ENCODE measurements around the gene VAC14.

GRCh38 chr16:70784692-70785555 lies 16.0 kb downstream of the VAC14 start:
- TF ChIP-seq, protein P1, sequence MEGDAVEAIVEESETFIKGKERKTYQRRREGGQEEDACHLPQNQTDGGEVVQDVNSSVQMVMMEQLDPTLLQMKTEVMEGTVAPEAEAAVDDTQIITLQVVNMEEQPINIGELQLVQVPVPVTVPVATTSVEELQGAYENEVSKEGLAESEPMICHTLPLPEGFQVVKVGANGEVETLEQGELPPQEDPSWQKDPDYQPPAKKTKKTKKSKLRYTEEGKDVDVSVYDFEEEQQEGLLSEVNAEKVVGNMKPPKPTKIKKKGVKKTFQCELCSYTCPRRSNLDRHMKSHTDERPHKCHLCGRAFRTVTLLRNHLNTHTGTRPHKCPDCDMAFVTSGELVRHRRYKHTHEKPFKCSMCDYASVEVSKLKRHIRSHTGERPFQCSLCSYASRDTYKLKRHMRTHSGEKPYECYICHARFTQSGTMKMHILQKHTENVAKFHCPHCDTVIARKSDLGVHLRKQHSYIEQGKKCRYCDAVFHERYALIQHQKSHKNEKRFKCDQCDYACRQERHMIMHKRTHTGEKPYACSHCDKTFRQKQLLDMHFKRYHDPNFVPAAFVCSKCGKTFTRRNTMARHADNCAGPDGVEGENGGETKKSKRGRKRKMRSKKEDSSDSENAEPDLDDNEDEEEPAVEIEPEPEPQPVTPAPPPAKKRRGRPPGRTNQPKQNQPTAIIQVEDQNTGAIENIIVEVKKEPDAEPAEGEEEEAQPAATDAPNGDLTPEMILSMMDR (IDR thresholded peaks at IDR 0.05; ENCODE audit: low read length): no peak
- TF ChIP-seq EZH2 (IDR thresholded peaks at IDR 0.05; ENCODE audit: borderline replicate concordance, low read length): no peak

Data from OCI-LY1 (cell line).